Measurements from ENCODE around the gene TSSK3.

Gene TSSK3, protein sequence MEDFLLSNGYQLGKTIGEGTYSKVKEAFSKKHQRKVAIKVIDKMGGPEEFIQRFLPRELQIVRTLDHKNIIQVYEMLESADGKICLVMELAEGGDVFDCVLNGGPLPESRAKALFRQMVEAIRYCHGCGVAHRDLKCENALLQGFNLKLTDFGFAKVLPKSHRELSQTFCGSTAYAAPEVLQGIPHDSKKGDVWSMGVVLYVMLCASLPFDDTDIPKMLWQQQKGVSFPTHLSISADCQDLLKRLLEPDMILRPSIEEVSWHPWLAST

DNA sequence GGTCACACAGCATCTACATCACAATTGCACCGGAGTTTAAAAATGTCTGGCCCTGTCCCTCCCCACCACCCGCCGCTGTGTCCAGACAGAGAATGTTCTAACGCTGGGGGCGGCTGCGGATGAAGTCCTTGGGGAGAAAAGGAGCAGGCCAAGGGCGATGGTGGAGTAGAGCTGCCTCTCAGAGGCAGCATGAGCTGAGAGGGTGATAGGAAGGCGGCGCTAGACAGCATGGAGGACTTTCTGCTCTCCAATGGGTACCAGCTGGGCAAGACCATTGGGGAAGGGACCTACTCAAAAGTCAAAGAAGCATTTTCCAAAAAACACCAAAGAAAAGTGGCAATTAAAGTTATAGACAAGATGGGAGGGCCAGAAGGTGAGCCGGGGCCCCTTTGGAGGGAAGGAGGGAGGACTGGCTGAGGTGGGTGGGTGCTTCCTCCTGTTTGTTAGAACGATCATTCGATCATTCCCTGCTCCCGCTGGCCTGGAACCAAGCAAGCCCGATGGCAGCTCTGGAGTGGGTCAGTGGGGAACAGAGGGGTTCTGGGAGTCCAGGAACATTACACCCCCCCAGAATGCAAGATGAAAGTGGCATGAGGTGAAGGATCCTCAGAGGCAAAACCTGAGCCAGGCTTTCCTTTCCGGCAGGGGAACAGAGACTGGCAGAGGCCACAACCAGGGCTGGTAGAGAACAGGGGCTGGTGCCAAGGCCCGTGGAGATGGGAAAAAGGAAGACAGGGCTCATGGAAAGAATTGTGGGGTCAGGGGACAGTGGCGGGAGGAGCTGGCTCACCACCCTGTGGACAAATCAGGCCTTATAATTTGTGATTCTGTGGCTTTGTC is at the start of gene TSSK3, which contains the start of gene FAM229A:
TSSK3 (plus strand) TSS at position 66 of the 840 bp plus-strand sequence; CDS start at position 229, 163 bp downstream.
FAM229A (minus strand) TSS at position 12 of the 840 bp plus-strand sequence. CDS start 394 bp downstream, outside the sequence.
- Histone ChIP-seq H4K20me1 (ENCODE audit: insufficient read depth, low read length) (no peaks in the 10 kb centered on the region; the same call in 1 of the 2 replicates), H3K36me3 (ENCODE audit: insufficient read depth, low read length) (peaks cover 52% of the 10 kb centered on the region), H3K27ac (ENCODE audit: low read length) (no peak within 1 kb of the TSS), H3K9ac (ENCODE audit: low read depth, low read length) (no peak within 1 kb of the TSS), H3K4me3 (ENCODE audit: low read depth in 1 of 2, low read length in 2 of 2) (no peak within 1 kb of the TSS), H2AFZ (ENCODE audit: low read depth, low read length) (no peak within 1 kb of the TSS), H3K79me2 (ENCODE audit: insufficient read depth, low read length) (no peaks in the 10 kb centered on the region), H3K9me3 (ENCODE audit: insufficient read depth, low read length, severe bottlenecking) (no peaks in the 10 kb centered on the region), H3K27me3 (ENCODE audit: insufficient read depth, low read length, poor library complexity) (no peaks in the 10 kb centered on the region), H3K4me1 (ENCODE audit: insufficient read depth, low read length) (no peaks in the 10 kb centered on the region), H3K4me2 (ENCODE audit: insufficient read depth, low read length) (no peak within 1 kb of the TSS)
- TF ChIP-seq, protein P1, sequence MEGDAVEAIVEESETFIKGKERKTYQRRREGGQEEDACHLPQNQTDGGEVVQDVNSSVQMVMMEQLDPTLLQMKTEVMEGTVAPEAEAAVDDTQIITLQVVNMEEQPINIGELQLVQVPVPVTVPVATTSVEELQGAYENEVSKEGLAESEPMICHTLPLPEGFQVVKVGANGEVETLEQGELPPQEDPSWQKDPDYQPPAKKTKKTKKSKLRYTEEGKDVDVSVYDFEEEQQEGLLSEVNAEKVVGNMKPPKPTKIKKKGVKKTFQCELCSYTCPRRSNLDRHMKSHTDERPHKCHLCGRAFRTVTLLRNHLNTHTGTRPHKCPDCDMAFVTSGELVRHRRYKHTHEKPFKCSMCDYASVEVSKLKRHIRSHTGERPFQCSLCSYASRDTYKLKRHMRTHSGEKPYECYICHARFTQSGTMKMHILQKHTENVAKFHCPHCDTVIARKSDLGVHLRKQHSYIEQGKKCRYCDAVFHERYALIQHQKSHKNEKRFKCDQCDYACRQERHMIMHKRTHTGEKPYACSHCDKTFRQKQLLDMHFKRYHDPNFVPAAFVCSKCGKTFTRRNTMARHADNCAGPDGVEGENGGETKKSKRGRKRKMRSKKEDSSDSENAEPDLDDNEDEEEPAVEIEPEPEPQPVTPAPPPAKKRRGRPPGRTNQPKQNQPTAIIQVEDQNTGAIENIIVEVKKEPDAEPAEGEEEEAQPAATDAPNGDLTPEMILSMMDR (IDR thresholded peaks at IDR 0.05; ENCODE audit: borderline replicate concordance, extremely low read depth, low read length, poor library complexity, severe bottlenecking): no peak
- no peak for TF ChIP-seq EZH2 (IDR thresholded peaks at IDR 0.05; ENCODE audit: borderline replicate concordance, low read depth, low read length, severe bottlenecking)
- ATAC-seq (ENCODE audit: insufficient read depth, low read depth) (no peak), DNase-seq (no peak)

DNA sequence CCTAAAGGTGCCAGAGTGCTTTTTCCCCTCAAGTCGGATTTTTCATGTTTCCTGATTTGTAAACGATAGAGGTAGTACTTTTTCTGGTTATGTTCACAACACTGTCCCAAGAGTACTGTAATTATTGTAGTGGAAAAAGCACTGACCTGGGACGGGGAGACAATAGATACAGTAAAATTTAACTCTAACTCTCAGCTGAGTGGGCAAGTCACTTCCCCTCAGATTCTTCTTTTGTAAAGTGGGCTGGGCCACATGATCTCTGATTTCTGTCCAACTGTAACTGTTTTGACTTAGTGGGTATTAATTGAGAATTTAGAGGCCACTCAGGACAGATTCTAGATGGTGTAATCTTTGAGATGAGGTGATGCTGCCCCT is 45.4 kb upstream of the TSSK3 start:
- no peak for ATAC-seq (ENCODE audit: insufficient read depth, low read depth)
- H3K27me3 ChIP-seq (ENCODE audit: insufficient read depth, low read length, poor library complexity): no peaks in the 10 kb centered on the region
- DNase-seq: no peak
- peaks cover 16% of the 10 kb centered on the region for H3K4me1 ChIP-seq (ENCODE audit: insufficient read depth, low read length)
- peaks cover 13% of the 10 kb centered on the region; the same call in 1 of the 2 replicates for H4K20me1 ChIP-seq (ENCODE audit: insufficient read depth, low read length)
- peaks cover 78% of the 10 kb centered on the region for H3K79me2 ChIP-seq (ENCODE audit: insufficient read depth, low read length)
- no peak overlapping the region for H3K27ac ChIP-seq (ENCODE audit: low read length)
- H3K4me3 ChIP-seq (ENCODE audit: low read depth in 1 of 2, low read length in 2 of 2): no peak overlapping the region
- no peak for TF ChIP-seq EZH2 (IDR thresholded peaks at IDR 0.05; ENCODE audit: borderline replicate concordance, low read depth, low read length, severe bottlenecking)
- no peak overlapping the region for H3K4me2 ChIP-seq (ENCODE audit: insufficient read depth, low read length)
- peaks cover 64% of the 10 kb centered on the region for H3K36me3 ChIP-seq (ENCODE audit: insufficient read depth, low read length)
- no peaks in the 10 kb centered on the region for H3K9me3 ChIP-seq (ENCODE audit: insufficient read depth, low read length, severe bottlenecking)
- no peak overlapping the region for H3K9ac ChIP-seq (ENCODE audit: low read depth, low read length)
- H2AFZ ChIP-seq (ENCODE audit: low read depth, low read length): no peak overlapping the region

DNA sequence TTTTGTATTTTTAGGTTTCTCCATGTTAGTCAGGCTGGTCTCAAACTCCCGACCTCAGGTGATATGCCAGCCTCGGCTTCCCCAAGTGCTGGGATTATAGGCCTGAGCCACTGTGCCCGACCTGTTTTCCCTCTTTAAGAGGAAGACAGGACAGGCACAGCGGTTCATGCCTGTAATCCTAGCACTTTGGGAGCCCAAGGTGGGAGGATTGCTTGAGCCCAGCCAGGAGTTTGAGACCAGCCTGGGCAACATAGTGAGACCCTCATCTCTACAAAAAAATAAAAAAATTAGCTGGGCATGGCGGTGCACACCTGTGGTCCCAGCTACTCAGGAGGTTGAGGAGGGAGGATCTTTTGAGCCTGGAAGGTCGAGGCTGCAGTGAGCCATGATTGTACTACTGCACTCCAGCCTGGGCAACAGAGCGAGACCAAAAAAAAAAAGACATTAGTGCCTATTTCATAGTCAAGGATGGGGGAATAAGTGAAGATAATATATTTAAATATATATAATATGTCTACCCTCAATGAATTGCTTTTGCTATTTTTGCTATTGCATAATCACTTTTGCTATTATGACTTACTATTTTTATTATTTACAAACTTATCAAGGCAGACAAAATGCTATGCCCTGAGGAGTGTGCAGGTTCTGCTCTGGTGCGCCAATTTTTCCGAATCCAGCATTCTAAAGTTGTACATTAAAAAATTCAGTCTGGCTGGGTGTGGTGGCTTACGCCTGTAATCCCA is 44.0 kb upstream of the TSSK3 start:
- Histone ChIP-seq H4K20me1 (ENCODE audit: insufficient read depth, low read length) (peaks cover 10% of the 10 kb centered on the region; the same call in 1 of the 2 replicates), H3K27me3 (ENCODE audit: insufficient read depth, low read length, poor library complexity) (no peaks in the 10 kb centered on the region), H3K27ac (ENCODE audit: low read length) (no peak overlapping the region), H3K79me2 (ENCODE audit: insufficient read depth, low read length) (peaks cover 76% of the 10 kb centered on the region), H3K4me3 (ENCODE audit: low read depth in 1 of 2, low read length in 2 of 2) (no peak overlapping the region), H3K9ac (ENCODE audit: low read depth, low read length) (no peak overlapping the region), H3K4me1 (ENCODE audit: insufficient read depth, low read length) (peaks cover 26% of the 10 kb centered on the region), H3K36me3 (ENCODE audit: insufficient read depth, low read length) (peaks cover 71% of the 10 kb centered on the region), H3K9me3 (ENCODE audit: insufficient read depth, low read length, severe bottlenecking) (no peaks in the 10 kb centered on the region), H3K4me2 (ENCODE audit: insufficient read depth, low read length) (no peak overlapping the region), H2AFZ (ENCODE audit: low read depth, low read length) (no peak overlapping the region)
- DNase-seq: no peak
- ATAC-seq (ENCODE audit: insufficient read depth, low read depth): no peak
- TF ChIP-seq, protein P1 (IDR thresholded peaks at IDR 0.05; ENCODE audit: borderline replicate concordance, extremely low read depth, low read length, poor library complexity, severe bottlenecking): no peak
- TF ChIP-seq EZH2 (IDR thresholded peaks at IDR 0.05; ENCODE audit: borderline replicate concordance, low read depth, low read length, severe bottlenecking): no peak
